A673 (cell line): ENCODE measurements around the gene KIAA0232. TPM values are rescaled to one million over a fixed set of nuclear protein-coding genes. Genes with fewer than 3 reads are reported as not detected.

ENCODE experiments used
- BruUV-seq: library from RNA; stranded (reverse); fragments of 400-500 nt; replicated peaks from 2 replicates; lab custom pipeline; 2021; lab: Mats Ljungman, UMichigan
- CTCF ChIA-PET: fragments of 300-600 bp; sonication (Branson Sonifier 250); formaldehyde crosslinking; loops from one replicate; lab custom pipeline; 2022; ENCODE audit warnings: antibody characterized with exemption; lab: Charles Lee
- POLR2A ChIA-PET: fragments of 300-600 bp; sonication (Branson Sonifier 250); formaldehyde crosslinking; loops from one replicate; lab custom pipeline; 2022; ENCODE audit warnings: antibody characterized with exemption; ENCODE audit not compliant: low non-redundant PET; lab: Charles Lee
- DNase-seq: peaks from one replicate; pipeline ENCODE4 v3.0.0-alpha.2; 2015; ENCODE audit warnings: low spot score
- H3K27ac ChIP-seq: fragments of 200-600 bp; sonication (generic); 2 replicates; pipeline ENCODE4 v1.5.1; 2016; ENCODE audit warnings: mixed run types, low read depth, mild to moderate bottlenecking, mixed read lengths, antibody characterized with exemption, low read length; ENCODE audit not compliant: poor library complexity, severe bottlenecking
- H3K27me3 ChIP-seq: fragments of 200-600 bp; sonication (generic); replicated peaks from 2 replicates; pipeline ENCODE4 v1.6.1; 2017; ENCODE audit warnings: mixed run types, low read depth, mild to moderate bottlenecking, mixed read lengths, antibody characterized with exemption, low read length; ENCODE audit not compliant: insufficient read depth, poor library complexity
- H3K36me3 ChIP-seq: fragments of 200-600 bp; sonication (generic); 2 replicates; pipeline ENCODE4 v1.6.1; 2016; ENCODE audit warnings: mixed run types, mild to moderate bottlenecking, mixed read lengths, antibody characterized with exemption, low read length; ENCODE audit not compliant: insufficient read depth, poor library complexity, severe bottlenecking
- H3K4me1 ChIP-seq: fragments of 200-600 bp; sonication (generic); 2 replicates; pipeline ENCODE4 v1.6.1; 2017; ENCODE audit warnings: mixed run types, mild to moderate bottlenecking, mixed read lengths, antibody characterized with exemption, low read length; ENCODE audit not compliant: insufficient read depth, poor library complexity, severe bottlenecking
- H3K4me3 ChIP-seq: fragments of 200-600 bp; sonication (generic); 2 replicates; pipeline ENCODE4 v1.5.1; 2016; ENCODE audit warnings: low read depth, mixed run types, mild to moderate bottlenecking, mixed read lengths, low read length; ENCODE audit not compliant: poor library complexity, severe bottlenecking
- H3K9me3 ChIP-seq: fragments of 200-600 bp; sonication (generic); 2 replicates; pipeline ENCODE4 v1.6.1; 2016; ENCODE audit warnings: mixed run types, low read depth, mild to moderate bottlenecking, mixed read lengths, antibody characterized with exemption, low read length; ENCODE audit not compliant: poor library complexity, severe bottlenecking
- EZH2 ChIP-seq: fragments of 200-600 bp; sonication (generic); IDR thresholded peaks from 2 replicates; pipeline ENCODE4 v1.6.1; 2017; ENCODE audit warnings: borderline replicate concordance, low read depth, mild to moderate bottlenecking, mixed read lengths, antibody characterized with exemption, low read length; ENCODE audit not compliant: poor library complexity, severe bottlenecking
- intact Hi-C: fragments of 100-400 bp; cut with micrococcal nuclease; formaldehyde crosslinking; loops from one replicate; pipeline ENCODE4 v1.10.0; 2022; ENCODE audit not compliant: unreplicated experiment
- total RNA-seq: library from RNA; stranded (reverse); gene quantifications from 2 replicates; pipeline ENCODE4 v1.2.3, GENCODE V29; 2021
- TF ChIP-seq, protein P1 (sequence below): fragments of 300-800, 200-600 bp; sonication (generic); conservative IDR thresholded peaks from 2 replicates; pipeline ENCODE4 v1.5.1; 2017; ENCODE audit warnings: low read depth, mild to moderate bottlenecking, antibody characterized with exemption, low read length, moderate library complexity, mixed read lengths

The KIAA0232 gene
- total RNA-seq, 1 experiment from 2014 or later, result 30.2 TPM

- no peak for TF ChIP-seq EZH2
- TF ChIP-seq, protein P1, sequence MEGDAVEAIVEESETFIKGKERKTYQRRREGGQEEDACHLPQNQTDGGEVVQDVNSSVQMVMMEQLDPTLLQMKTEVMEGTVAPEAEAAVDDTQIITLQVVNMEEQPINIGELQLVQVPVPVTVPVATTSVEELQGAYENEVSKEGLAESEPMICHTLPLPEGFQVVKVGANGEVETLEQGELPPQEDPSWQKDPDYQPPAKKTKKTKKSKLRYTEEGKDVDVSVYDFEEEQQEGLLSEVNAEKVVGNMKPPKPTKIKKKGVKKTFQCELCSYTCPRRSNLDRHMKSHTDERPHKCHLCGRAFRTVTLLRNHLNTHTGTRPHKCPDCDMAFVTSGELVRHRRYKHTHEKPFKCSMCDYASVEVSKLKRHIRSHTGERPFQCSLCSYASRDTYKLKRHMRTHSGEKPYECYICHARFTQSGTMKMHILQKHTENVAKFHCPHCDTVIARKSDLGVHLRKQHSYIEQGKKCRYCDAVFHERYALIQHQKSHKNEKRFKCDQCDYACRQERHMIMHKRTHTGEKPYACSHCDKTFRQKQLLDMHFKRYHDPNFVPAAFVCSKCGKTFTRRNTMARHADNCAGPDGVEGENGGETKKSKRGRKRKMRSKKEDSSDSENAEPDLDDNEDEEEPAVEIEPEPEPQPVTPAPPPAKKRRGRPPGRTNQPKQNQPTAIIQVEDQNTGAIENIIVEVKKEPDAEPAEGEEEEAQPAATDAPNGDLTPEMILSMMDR, result no peak
- Histone ChIP-seq H3K4me1 (peaks cover 12% of the 10 kb centered on the region), H3K4me3 (no peak overlapping the region), H3K36me3 (no peaks in the 10 kb centered on the region), H3K9me3 (no peaks in the 10 kb centered on the region), H3K27ac (no peak overlapping the region), H3K27me3 (no peaks in the 10 kb centered on the region)
- ChIA-PET CTCF (no interaction called here), POLR2A (no interaction called here)
- no TSS peak for BruUV-seq
- intact Hi-C loops, result no loop called here
- DNase-seq, result no peak
These were observed 28.6 kb downstream of the KIAA0232 start for GRCh38 chr4:6811165-6811564.

DNA sequence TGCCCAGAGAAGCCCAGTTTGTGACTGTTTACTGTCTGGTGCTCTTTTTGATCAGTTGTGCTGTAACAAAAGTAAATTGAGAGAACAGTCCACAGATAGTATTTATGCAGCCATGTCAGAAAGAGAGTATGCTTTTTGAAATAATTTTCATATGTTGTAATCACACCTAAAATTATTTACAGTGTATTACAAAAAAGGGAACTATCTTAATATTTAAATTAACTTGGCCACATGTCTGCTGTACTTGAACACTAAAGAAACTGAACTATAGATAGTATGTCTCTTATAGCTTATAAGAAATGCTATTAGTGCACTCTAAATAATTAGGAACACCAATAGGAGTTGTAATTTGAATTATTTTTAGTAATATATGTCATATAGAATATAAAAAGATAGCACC is 30.2 kb downstream of the KIAA0232 start:
- no peak for TF ChIP-seq EZH2
- TF ChIP-seq, protein P1, result no peak
- Histone ChIP-seq H3K27me3 (no peaks in the 10 kb centered on the region), H3K4me3 (no peak overlapping the region), H3K27ac (no peak overlapping the region), H3K4me1 (no peaks in the 10 kb centered on the region), H3K9me3 (no peaks in the 10 kb centered on the region), H3K36me3 (no peaks in the 10 kb centered on the region)
- CTCF ChIA-PET, result no interaction called here
- POLR2A ChIA-PET, result no interaction called here
- BruUV-seq, result no TSS peak
- intact Hi-C loops, result no loop called here
- no peak for DNase-seq

DNA sequence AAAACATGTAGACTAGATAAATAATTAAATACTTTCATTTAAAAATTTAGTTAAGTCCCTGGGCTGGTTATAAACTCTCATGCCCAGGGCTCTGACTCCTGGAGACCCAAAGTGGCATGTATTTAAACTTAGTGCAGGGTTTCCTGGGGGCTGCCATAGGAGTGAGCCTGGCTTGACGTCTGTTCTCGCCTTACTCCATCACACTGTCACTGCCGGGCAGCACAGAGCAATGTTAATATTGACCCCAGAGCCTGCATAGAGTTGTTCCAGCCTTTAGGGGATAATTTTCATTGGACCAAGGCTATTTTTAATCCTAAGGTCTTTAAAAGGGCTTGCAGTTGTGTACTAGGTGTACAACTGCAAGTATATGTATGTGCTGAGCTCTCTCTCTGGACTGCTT is 31.2 kb downstream of the KIAA0232 start:
- no peaks in the 10 kb centered on the region for H3K36me3 ChIP-seq
- intact Hi-C loops, result no loop called here
- TF ChIP-seq, protein P1, result no peak
- TF ChIP-seq EZH2, result no peak
- H3K27me3 ChIP-seq, result no peaks in the 10 kb centered on the region
- ChIA-PET POLR2A (no interaction called here), CTCF (no interaction called here)
- H3K9me3 ChIP-seq, result peaks cover 6% of the 10 kb centered on the region
- H3K4me3 ChIP-seq, result no peak overlapping the region
- H3K27ac ChIP-seq, result no peak overlapping the region
- DNase-seq, result no peak
- no TSS peak for BruUV-seq
- H3K4me1 ChIP-seq, result no peaks in the 10 kb centered on the region
